Liver (tissue), 9 donors: ENCODE results near the gene NCKAP5L. TPM values are rescaled to one million over a fixed set of nuclear protein-coding genes. Genes with fewer than 3 reads are reported as not detected.

Experiments used
- DNase-seq: peaks from one replicate; pipeline ENCODE4 v3.0.0-alpha.2; 2017; ENCODE audit warnings: low spot score
- H3K27ac ChIP-seq, 2 donors: one replicate each; pipeline ENCODE4 v1.7.0; 2013; ENCODE audit warnings: inconsistent platforms in 2 of 2, low read length in 2 of 2, control low read depth in 1 of 2, low read depth in 1 of 2, mild to moderate bottlenecking in 1 of 2
- H3K27me3 ChIP-seq, 4 donors: one replicate each; pipeline versions ENCODE4 v1.6.1 to v1.7.0; 2013; ENCODE audit warnings: low read length in 3 of 4, inconsistent platforms in 1 of 4, mild to moderate bottlenecking in 1 of 4, moderate library complexity in 1 of 4; ENCODE audit not compliant: control insufficient read depth in 4 of 4, insufficient read depth in 4 of 4
- H3K36me3 ChIP-seq, 4 donors: one replicate each; pipeline versions ENCODE4 v1.6.1 to v1.7.0; 2013; ENCODE audit warnings: low read length in 3 of 4, mild to moderate bottlenecking in 3 of 4, low read depth in 1 of 4, moderate library complexity in 1 of 4; ENCODE audit not compliant: control insufficient read depth in 4 of 4, insufficient read depth in 3 of 4
- H3K4me1 ChIP-seq, 4 donors: one replicate each; pipeline versions ENCODE4 v1.6.1 to v1.7.0; 2013; ENCODE audit warnings: low read length in 3 of 4, mild to moderate bottlenecking in 3 of 4, moderate library complexity in 1 of 4; ENCODE audit not compliant: control insufficient read depth in 4 of 4, insufficient read depth in 4 of 4
- H3K4me3 ChIP-seq, 3 donors: one replicate each; pipeline versions ENCODE4 v1.6.1 to v1.7.0; 2013; ENCODE audit warnings: low read length in 3 of 3, control low read depth in 1 of 3, low read depth in 1 of 3, mild to moderate bottlenecking in 1 of 3
- H3K9ac ChIP-seq, 2 donors: one replicate each; pipeline ENCODE4 v1.7.0; 2013; ENCODE audit warnings: low read length in 2 of 2, mild to moderate bottlenecking in 2 of 2, moderate library complexity in 2 of 2, control low read depth in 1 of 2, low read depth in 1 of 2
- H3K9me3 ChIP-seq, 4 donors: one replicate each; pipeline versions ENCODE4 v1.6.1 to v1.7.0; 2013; ENCODE audit warnings: low read length in 3 of 4; ENCODE audit not compliant: control insufficient read depth in 4 of 4
- FOXA1 ChIP-seq: IDR thresholded peaks from 2 replicates; pipeline ENCODE4 v1.6.1; 2016; ENCODE audit warnings: antibody characterized with exemption
- FOXA2 ChIP-seq: IDR thresholded peaks from 2 replicates; pipeline ENCODE4 v1.6.1; 2016; ENCODE audit warnings: antibody characterized with exemption
- GABPA ChIP-seq, 2 donors: IDR thresholded peaks in 1 of 2; conservative IDR thresholded peaks in 1 of 2; 2 replicates each; pipeline ENCODE4 v1.6.1; 2016; ENCODE audit warnings: antibody characterized with exemption in 2 of 2, mild to moderate bottlenecking in 1 of 2, moderate library complexity in 1 of 2
- HNF4G ChIP-seq: IDR thresholded peaks from 2 replicates; pipeline ENCODE4 v1.6.1; 2016; ENCODE audit warnings: antibody characterized with exemption
- NR2F2 ChIP-seq: IDR thresholded peaks from 2 replicates; pipeline ENCODE4 v1.6.1; 2016; ENCODE audit warnings: antibody characterized with exemption
- RAD21 ChIP-seq, 2 donors: IDR thresholded peaks; 2 replicates each; pipeline ENCODE4 v1.6.1; 2016; ENCODE audit warnings: antibody characterized with exemption in 2 of 2, mild to moderate bottlenecking in 2 of 2
- RXRA ChIP-seq, 2 donors: IDR thresholded peaks; 2 replicates each; pipeline ENCODE4 v1.6.1; 2017 to 2018; ENCODE audit warnings: antibody characterized with exemption in 2 of 2, mild to moderate bottlenecking in 1 of 2
- SP1 ChIP-seq: IDR thresholded peaks from 2 replicates; pipeline ENCODE4 v1.6.1; 2018; ENCODE audit warnings: antibody characterized with exemption, mild to moderate bottlenecking
- TAF1 ChIP-seq: conservative IDR thresholded peaks from 2 replicates; pipeline ENCODE4 v1.6.1; 2016; ENCODE audit warnings: antibody characterized with exemption, mild to moderate bottlenecking
- YY1 ChIP-seq: IDR thresholded peaks from 2 replicates; pipeline ENCODE4 v1.6.1; 2016; ENCODE audit warnings: antibody characterized with exemption, mild to moderate bottlenecking
- WGBS: extraction: QIAGEN DNeasy Blood & Tissue Kit; methylation state at CpG from one replicate; pipeline ENCODE4 v1.1.7; 2013; 5-methylcytosine and 5-hydroxymethylcytosine counted together
- polyA plus RNA-seq, 2 donors: library from polyadenylated mRNA; stranded (reverse) in 1 of 2; unstranded in 1 of 2; fragments of 200-250 nt in 1 of 2; fragments of >200 nt in 1 of 2; fragmentation: Nextera tagmentation in 1 of 2; extraction: Ambion mirVana in 1 of 2; gene quantifications; one replicate each; pipeline versions ENCODE4 v1.2.1 to v1.2.3, GENCODE V29; 2013 to 2015
- total RNA-seq, 2 donors: library from RNA; depleted of rRNA; stranded (reverse); fragments of >200 nt; gene quantifications; one replicate each; pipeline ENCODE4 v1.2.3, GENCODE V29; 2014
- TF ChIP-seq, protein P1 (sequence below): fragments of 150-350 bp; IDR thresholded peaks from 2 replicates; pipeline ENCODE4 v1.5.1; 2017; ENCODE audit warnings: improper control_type of control experiment, low read depth, low read length; ENCODE audit not compliant: missing input control
- TF ChIP-seq, protein P2 (sequence below): IDR thresholded peaks from 2 replicates; pipeline ENCODE4 v1.6.1; 2016; ENCODE audit warnings: antibody characterized with exemption
- TF ChIP-seq, protein P3 (sequence below): IDR thresholded peaks from 2 replicates; pipeline ENCODE4 v1.6.1; 2016; ENCODE audit warnings: antibody characterized with exemption, mild to moderate bottlenecking
- TF ChIP-seq, protein P4 (sequence below): IDR thresholded peaks from 2 replicates; pipeline ENCODE4 v1.6.1; 2016; ENCODE audit warnings: antibody characterized with exemption
- TF ChIP-seq, protein P5 (sequence below): IDR thresholded peaks from 2 replicates; pipeline ENCODE4 v1.6.1; 2016; ENCODE audit warnings: antibody characterized with exemption
- donor health status: healthy.
- donor health status: healthy.
- donor health status: healthy.
- donor health status: healthy.
- donor health status: healthy.

NCKAP5L gene
- total and polyA plus RNA-seq, 4 donors: 2.9 to 6.8 (median 4.2) TPM

DNA sequence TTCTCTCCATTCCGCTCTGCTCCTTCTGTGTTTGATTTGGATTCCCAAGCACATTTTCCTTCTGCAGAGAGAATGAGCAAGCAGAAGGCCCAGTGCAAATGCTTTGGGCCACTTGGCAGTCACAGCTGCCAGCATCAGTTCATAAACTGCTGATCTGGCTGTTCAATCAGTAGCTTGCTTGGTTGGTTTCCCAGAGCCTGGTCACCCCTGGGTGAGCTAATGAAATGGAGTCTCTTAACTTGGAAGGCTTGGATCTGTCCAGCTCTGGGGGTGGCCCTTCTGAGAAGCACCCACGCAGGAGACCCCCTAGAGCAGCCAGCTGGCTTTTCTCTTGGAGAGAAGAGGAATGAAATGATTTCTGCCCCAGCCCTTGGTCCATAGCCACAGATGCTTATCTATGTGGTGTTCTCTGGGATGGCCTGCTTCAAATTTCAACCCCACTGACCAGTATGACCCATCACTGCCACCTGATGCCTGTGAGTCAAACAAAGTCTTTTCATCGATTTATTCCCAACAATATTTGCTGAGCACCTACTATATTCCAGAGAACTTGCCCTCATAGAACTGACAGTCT is 45.2 kb upstream of the NCKAP5L start:
- Histone ChIP-seq H3K4me3 (no peak overlapping the region), H3K27me3 (no peaks in the 10 kb centered on the region), H3K36me3 (no peaks in the 10 kb centered on the region), H3K9ac (no peak overlapping the region), H3K4me1 (peaks cover 0 to 2% (median 0%) of the 10 kb centered on the region in 4 donors), H3K27ac (no peak overlapping the region), H3K9me3 (no peaks in the 10 kb centered on the region)
- no peak for DNase-seq
- 56% methylated on average over 3 of the region's 3 CpGs for WGBS
- TF ChIP-seq NR2F2: no peak
- TF ChIP-seq HNF4G: no peak
- TF ChIP-seq, protein P1, sequence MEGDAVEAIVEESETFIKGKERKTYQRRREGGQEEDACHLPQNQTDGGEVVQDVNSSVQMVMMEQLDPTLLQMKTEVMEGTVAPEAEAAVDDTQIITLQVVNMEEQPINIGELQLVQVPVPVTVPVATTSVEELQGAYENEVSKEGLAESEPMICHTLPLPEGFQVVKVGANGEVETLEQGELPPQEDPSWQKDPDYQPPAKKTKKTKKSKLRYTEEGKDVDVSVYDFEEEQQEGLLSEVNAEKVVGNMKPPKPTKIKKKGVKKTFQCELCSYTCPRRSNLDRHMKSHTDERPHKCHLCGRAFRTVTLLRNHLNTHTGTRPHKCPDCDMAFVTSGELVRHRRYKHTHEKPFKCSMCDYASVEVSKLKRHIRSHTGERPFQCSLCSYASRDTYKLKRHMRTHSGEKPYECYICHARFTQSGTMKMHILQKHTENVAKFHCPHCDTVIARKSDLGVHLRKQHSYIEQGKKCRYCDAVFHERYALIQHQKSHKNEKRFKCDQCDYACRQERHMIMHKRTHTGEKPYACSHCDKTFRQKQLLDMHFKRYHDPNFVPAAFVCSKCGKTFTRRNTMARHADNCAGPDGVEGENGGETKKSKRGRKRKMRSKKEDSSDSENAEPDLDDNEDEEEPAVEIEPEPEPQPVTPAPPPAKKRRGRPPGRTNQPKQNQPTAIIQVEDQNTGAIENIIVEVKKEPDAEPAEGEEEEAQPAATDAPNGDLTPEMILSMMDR: no peak
- no peak for TF ChIP-seq RAD21 (IDR thresholded peaks at IDR 0.05)
- TF ChIP-seq YY1: no peak
- no peak for TF ChIP-seq TAF1
- no peak for TF ChIP-seq SP1
- no peak for TF ChIP-seq GABPA (IDR thresholded peaks at IDR 0.05 in 1 of 2, conservative IDR thresholded peaks at IDR 0.05 in 1 of 2)
- no peak for TF ChIP-seq FOXA1
- TF ChIP-seq, protein P2, sequence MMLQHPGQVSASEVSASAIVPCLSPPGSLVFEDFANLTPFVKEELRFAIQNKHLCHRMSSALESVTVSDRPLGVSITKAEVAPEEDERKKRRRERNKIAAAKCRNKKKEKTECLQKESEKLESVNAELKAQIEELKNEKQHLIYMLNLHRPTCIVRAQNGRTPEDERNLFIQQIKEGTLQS: no peak

DNA sequence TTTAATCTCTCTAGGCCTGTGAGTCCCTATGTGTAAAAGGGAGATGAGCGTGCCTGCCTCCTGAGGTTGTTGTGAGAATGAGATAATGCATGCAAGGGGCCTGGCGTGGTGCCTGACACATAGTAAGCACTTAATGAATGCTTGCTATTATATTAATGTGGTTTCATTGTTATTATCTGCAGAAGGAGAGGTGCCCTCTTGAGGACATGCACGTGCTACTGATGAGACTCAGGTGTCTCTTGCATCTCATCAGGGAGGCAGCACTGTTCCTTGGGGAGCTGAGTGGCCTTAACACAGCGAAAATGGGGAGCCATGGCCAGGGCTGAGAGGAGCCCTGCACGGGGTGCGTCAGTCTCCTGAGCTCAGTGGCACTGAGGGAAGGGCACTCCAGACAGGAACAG is 44.6 kb upstream of the NCKAP5L start:
- H3K4me3 ChIP-seq: no peak overlapping the region
- peak; percentile 52 for DNase-seq
- WGBS: 86% methylated on average over 6 of the region's 6 CpGs

More for the DNA sequence above, 44.6 kb upstream of the NCKAP5L start:
- no peak overlapping the region for H3K9ac ChIP-seq
- TF ChIP-seq YY1 (no peak), FOXA2 (no peak), RXRA (IDR thresholded peaks at IDR 0.05) (no peak), GABPA (IDR thresholded peaks at IDR 0.05 in 1 of 2, conservative IDR thresholded peaks at IDR 0.05 in 1 of 2) (no peak)
- TF ChIP-seq, protein P3, sequence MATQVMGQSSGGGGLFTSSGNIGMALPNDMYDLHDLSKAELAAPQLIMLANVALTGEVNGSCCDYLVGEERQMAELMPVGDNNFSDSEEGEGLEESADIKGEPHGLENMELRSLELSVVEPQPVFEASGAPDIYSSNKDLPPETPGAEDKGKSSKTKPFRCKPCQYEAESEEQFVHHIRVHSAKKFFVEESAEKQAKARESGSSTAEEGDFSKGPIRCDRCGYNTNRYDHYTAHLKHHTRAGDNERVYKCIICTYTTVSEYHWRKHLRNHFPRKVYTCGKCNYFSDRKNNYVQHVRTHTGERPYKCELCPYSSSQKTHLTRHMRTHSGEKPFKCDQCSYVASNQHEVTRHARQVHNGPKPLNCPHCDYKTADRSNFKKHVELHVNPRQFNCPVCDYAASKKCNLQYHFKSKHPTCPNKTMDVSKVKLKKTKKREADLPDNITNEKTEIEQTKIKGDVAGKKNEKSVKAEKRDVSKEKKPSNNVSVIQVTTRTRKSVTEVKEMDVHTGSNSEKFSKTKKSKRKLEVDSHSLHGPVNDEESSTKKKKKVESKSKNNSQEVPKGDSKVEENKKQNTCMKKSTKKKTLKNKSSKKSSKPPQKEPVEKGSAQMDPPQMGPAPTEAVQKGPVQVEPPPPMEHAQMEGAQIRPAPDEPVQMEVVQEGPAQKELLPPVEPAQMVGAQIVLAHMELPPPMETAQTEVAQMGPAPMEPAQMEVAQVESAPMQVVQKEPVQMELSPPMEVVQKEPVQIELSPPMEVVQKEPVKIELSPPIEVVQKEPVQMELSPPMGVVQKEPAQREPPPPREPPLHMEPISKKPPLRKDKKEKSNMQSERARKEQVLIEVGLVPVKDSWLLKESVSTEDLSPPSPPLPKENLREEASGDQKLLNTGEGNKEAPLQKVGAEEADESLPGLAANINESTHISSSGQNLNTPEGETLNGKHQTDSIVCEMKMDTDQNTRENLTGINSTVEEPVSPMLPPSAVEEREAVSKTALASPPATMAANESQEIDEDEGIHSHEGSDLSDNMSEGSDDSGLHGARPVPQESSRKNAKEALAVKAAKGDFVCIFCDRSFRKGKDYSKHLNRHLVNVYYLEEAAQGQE: no peak
- TF ChIP-seq, protein P4, sequence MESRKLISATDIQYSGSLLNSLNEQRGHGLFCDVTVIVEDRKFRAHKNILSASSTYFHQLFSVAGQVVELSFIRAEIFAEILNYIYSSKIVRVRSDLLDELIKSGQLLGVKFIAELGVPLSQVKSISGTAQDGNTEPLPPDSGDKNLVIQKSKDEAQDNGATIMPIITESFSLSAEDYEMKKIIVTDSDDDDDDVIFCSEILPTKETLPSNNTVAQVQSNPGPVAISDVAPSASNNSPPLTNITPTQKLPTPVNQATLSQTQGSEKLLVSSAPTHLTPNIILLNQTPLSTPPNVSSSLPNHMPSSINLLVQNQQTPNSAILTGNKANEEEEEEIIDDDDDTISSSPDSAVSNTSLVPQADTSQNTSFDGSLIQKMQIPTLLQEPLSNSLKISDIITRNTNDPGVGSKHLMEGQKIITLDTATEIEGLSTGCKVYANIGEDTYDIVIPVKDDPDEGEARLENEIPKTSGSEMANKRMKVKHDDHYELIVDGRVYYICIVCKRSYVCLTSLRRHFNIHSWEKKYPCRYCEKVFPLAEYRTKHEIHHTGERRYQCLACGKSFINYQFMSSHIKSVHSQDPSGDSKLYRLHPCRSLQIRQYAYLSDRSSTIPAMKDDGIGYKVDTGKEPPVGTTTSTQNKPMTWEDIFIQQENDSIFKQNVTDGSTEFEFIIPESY: no peak
- TF ChIP-seq, protein P5, sequence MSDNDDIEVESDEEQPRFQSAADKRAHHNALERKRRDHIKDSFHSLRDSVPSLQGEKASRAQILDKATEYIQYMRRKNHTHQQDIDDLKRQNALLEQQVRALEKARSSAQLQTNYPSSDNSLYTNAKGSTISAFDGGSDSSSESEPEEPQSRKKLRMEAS: no peak
- no peaks in the 10 kb centered on the region for H3K36me3 ChIP-seq
- no peaks in the 10 kb centered on the region for H3K27me3 ChIP-seq
- no peaks in the 10 kb centered on the region for H3K9me3 ChIP-seq
- peaks cover 0 to 2% (median 0%) of the 10 kb centered on the region in 4 donors for H3K4me1 ChIP-seq
- H3K27ac ChIP-seq: no peak overlapping the region
